HPDE6-E6E7 (cell line): Measurements from ENCODE around the gene PCDHA1.

Source experiments
- DNase-seq: peaks from one replicate; pipeline ENCODE4 v3.0.0; 2011; ENCODE audit warnings: missing footprints; ENCODE audit errors: extremely low spot score

Gene PCDHA1

DNA sequence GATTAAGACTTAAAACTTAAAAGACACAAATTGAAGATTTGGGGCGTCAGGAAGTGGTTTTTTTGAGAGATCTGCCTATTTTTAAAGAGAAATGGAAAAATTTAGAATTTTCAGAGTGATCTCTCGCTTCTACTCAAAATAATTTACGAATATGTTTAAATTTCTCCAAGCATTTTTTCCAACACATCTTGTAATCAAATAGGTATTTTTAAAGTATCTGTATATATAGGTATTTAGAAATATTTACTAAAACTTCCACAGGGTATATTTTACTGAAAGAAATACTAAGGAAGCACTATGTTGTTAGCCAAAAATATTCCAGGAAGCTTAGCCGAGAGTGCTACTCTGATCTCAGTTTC lies 255.5 kb downstream of the PCDHA1 start:
- no peak for DNase-seq

DNA sequence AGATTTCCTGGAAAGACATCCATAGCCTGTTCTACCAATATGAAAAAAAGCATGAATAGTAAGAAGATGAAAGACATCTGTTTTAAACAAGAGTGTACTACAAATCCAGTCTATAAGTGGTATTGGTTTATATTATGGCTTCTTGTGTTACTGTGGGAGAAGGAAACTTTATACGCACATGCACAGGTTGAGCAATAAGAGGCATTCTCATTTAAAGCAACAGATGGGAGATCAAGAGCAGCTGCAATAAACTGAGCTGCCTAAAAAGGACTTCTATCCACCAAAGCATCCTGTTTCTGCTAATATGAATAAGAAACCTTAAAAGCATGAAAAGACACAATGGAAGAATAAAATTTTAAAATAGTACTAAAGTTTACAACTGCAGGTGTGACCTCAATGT lies 256.6 kb downstream of the PCDHA1 start:
- DNase-seq = no peak

DNA sequence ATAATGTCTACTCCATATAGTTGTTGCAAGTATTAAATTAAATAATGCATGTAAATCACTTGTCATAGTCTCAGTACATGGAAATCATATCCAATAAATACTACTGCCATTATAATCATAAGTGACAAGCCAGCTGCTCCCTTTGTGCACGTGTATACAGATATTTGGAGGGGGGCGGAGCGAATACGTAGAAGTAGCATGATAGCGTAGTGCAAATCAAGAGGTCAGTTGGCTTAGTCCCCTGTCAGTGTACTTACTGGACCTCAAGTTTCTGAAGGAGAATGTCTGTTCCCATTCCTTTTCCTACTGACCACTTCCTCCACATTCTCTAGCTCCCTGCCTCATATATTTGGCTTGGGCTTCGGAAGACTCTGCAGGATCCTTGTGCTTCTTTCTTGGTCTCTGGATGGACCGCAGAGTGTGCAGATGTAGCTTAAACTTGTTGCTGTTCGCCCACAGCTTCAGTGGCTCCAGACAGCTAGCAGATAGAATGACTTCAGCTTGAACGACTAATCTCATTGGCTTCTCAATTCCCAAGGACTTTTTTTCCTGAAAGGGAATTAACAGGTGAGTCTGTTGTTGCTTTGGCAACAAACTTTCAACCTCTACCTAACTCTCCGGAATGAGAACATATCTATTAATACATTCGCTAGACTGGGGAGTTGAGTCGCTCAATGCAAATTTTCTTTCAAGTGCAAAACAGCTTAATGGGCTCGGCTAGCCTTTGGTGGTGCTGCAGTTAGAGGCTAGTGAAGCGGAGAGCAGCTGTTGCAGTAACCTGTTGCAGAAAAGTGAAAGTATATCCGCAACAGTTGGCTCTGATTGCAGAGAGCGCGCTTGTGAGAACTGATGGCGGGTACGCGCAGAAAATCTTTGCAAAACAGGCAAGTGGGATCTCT lies 264.9 kb downstream of the PCDHA1 start, which contains the start of gene PCDHB1:
PCDHB1 (plus strand) TSS at position 753 of the 899 bp plus-strand sequence; CDS start at position 850, 97 bp downstream.
- DNase-seq = no peak

DNA sequence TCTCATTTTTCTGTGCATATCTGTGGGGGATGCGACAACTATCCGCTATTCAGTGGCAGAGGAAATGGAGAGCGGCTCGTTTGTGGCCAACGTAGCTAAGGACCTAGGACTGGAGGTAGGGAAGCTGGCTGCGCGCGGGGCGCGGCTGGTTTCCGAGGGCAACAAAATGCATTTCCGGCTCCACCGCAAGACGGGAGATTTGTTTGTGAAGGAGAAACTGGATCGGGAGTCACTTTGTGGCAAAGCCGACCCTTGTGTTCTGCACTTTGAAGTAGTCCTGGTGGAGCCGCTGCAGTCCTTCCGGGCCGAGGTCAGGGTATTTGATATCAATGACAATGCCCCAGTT lies 265.6 kb downstream of the PCDHA1 start:
- no peak for DNase-seq
